Lower leg skin (tissue), 3 donors: ENCODE measurements around the gene ZNF710.

Experiments
- POLR2A ChIP-seq, 2 donors: fragments of 450-650 bp; IDR thresholded peaks; one replicate each; pipeline ENCODE4 v1.6.1; 2016 to 2017; ENCODE audit warnings: antibody characterized with exemption in 2 of 2, mild to moderate bottlenecking in 1 of 2, moderate library complexity in 1 of 2
- TF ChIP-seq, protein P1 (sequence below), 3 donors: fragments of 450-650 bp; IDR thresholded peaks; one replicate each; pipeline ENCODE4 v1.5.1; 2016; ENCODE audit warnings: antibody characterized with exemption in 3 of 3, mild to moderate bottlenecking in 3 of 3, moderate library complexity in 2 of 3

DNA sequence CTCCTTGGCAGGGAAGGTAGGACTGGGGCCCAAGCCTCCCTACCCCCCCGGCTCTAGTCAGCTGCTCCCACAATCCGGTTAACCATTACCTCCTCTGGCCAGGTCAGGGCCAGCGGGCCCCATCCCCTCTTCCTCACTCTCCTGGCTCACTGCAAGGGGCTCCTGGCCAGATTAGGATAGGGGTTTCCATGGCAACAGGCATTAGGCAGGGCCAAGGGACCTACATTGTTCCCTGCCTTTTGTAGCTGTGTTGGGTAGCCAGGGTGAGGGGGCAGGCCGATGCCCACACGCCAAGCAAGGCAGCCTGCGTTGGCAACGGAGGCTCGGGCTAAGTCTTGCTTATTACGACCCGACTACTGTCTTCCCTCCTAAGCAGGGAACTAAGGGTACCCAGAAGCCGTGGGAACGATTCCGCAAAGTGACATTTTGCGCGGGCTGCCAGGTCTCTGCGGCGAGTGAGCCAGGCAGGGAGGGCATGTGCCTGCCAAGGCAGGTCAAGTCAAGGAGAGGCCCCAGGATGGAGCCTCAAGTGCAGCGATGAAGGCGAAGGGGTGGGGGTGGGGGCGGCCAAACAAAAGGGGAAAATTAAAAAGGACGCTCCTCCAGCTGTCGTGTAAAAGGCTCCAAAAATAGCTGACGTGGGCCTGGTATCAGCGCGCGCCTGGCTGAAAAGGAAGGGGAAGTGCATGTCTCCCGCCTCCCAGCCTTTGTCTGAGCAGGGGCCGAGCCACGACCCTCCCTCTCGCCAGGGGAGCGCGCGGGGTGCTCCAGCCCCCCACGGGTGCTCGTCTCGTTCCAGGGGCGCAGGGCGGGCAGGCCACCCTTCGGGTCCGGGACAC is 100.2 kb downstream of the ZNF710 start:
- TF ChIP-seq, protein P1, sequence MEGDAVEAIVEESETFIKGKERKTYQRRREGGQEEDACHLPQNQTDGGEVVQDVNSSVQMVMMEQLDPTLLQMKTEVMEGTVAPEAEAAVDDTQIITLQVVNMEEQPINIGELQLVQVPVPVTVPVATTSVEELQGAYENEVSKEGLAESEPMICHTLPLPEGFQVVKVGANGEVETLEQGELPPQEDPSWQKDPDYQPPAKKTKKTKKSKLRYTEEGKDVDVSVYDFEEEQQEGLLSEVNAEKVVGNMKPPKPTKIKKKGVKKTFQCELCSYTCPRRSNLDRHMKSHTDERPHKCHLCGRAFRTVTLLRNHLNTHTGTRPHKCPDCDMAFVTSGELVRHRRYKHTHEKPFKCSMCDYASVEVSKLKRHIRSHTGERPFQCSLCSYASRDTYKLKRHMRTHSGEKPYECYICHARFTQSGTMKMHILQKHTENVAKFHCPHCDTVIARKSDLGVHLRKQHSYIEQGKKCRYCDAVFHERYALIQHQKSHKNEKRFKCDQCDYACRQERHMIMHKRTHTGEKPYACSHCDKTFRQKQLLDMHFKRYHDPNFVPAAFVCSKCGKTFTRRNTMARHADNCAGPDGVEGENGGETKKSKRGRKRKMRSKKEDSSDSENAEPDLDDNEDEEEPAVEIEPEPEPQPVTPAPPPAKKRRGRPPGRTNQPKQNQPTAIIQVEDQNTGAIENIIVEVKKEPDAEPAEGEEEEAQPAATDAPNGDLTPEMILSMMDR (IDR thresholded peaks at IDR 0.05): no peak
- no peak for TF ChIP-seq POLR2A (IDR thresholded peaks at IDR 0.05)
